PC-3 (cell line): ENCODE results near the gene TP53I3.

Source experiments
- EZH2 ChIP-seq: fragments of 300-600 bp; sonication (generic); IDR thresholded peaks from one replicate; pipeline ENCODE4 v1.6.1; 2017; ENCODE audit warnings: antibody characterized with exemption, mild to moderate bottlenecking, low read length; ENCODE audit not compliant: unreplicated experiment
- EZH2phosphoT487 ChIP-seq: fragments of 300-600 bp; sonication (generic); IDR thresholded peaks from 2 replicates; pipeline ENCODE4 v1.6.1; 2018; ENCODE audit warnings: mild to moderate bottlenecking, antibody characterized with exemption, low read length, borderline replicate concordance
- TF ChIP-seq, protein P1 (sequence below): fragments of 300-600 bp; sonication (generic); conservative IDR thresholded peaks from 2 replicates; pipeline ENCODE4 v1.5.1; 2017; ENCODE audit warnings: antibody characterized with exemption, low read depth, mild to moderate bottlenecking, low read length

DNA sequence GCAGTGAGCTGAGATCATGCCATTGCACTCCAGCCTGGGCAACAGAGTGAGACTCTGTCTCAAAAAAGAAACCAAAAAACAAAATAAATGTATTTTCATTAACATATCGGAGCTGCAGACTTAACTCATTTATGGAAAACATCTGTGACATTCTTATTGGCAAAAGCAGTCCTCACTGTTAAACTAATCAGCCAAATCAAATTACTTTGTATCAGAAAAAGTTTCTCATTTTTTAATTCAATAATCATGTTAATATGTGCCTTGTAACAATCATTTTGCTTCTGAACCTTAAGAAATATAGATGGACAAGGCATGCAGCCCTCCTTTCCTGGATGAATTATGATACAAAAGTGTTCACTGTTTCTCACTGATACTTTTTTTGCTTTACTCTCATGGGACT is 18.0 kb upstream of the TP53I3 start:
- TF ChIP-seq, protein P1, sequence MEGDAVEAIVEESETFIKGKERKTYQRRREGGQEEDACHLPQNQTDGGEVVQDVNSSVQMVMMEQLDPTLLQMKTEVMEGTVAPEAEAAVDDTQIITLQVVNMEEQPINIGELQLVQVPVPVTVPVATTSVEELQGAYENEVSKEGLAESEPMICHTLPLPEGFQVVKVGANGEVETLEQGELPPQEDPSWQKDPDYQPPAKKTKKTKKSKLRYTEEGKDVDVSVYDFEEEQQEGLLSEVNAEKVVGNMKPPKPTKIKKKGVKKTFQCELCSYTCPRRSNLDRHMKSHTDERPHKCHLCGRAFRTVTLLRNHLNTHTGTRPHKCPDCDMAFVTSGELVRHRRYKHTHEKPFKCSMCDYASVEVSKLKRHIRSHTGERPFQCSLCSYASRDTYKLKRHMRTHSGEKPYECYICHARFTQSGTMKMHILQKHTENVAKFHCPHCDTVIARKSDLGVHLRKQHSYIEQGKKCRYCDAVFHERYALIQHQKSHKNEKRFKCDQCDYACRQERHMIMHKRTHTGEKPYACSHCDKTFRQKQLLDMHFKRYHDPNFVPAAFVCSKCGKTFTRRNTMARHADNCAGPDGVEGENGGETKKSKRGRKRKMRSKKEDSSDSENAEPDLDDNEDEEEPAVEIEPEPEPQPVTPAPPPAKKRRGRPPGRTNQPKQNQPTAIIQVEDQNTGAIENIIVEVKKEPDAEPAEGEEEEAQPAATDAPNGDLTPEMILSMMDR: no peak
- no peak for TF ChIP-seq EZH2phosphoT487
- TF ChIP-seq EZH2: no peak
